ENCODE results near the gene GMDS.

The GMDS gene

GRCh38 chr6:2047855-2048254 lies 197.6 kb downstream of the GMDS start:
- in situ Hi-C loops (cut with MboI; ENCODE audit: low sequenced_read_pairs) = no loop called here

- in situ Hi-C loops (cut with MboI; ENCODE audit: low sequenced_read_pairs) = no loop called here
Observed at GRCh38 chr6:2044192-2044591, 201.2 kb downstream of the GMDS start.

- in situ Hi-C loops (cut with MboI; ENCODE audit: low sequenced_read_pairs) = no loop called here
Observed at GRCh38 chr6:2042956-2043648, 202.3 kb downstream of the GMDS start.

GRCh38 chr6:2038092-2038491 lies 207.3 kb downstream of the GMDS start:
- in situ Hi-C loops (cut with MboI; ENCODE audit: low sequenced_read_pairs) = no loop called here

GRCh38 chr6:2037237-2037926 lies 208.0 kb downstream of the GMDS start:
- in situ Hi-C loops (cut with MboI; ENCODE audit: low sequenced_read_pairs) = no loop called here

GRCh38 chr6:2036710-2037023 lies 208.7 kb downstream of the GMDS start:
- in situ Hi-C loops (cut with MboI; ENCODE audit: low sequenced_read_pairs) = no loop called here

GRCh38 chr6:2035826-2036709 lies 209.3 kb downstream of the GMDS start:
- in situ Hi-C loops (cut with MboI; ENCODE audit: low sequenced_read_pairs) = no loop called here

GRCh38 chr6:2035046-2035445 lies 210.4 kb downstream of the GMDS start:
- in situ Hi-C loops (cut with MboI; ENCODE audit: low sequenced_read_pairs) = no loop called here

- in situ Hi-C loops (cut with MboI; ENCODE audit: low sequenced_read_pairs) = no loop called here
Observed at GRCh38 chr6:2034256-2034655, 211.1 kb downstream of the GMDS start.

GRCh38 chr6:2033544-2033943 lies 211.9 kb downstream of the GMDS start:
- in situ Hi-C loops (cut with MboI; ENCODE audit: low sequenced_read_pairs) = no loop called here

GRCh38 chr6:2030682-2031244 lies 214.6 kb downstream of the GMDS start:
- in situ Hi-C loops (cut with MboI; ENCODE audit: low sequenced_read_pairs) = no loop called here

GRCh38 chr6:2029952-2030351 lies 215.5 kb downstream of the GMDS start:
- in situ Hi-C loops (cut with MboI; ENCODE audit: low sequenced_read_pairs) = no loop called here

GRCh38 chr6:2029130-2029794 lies 216.1 kb downstream of the GMDS start:
- in situ Hi-C loops (cut with MboI; ENCODE audit: low sequenced_read_pairs) = no loop called here

GRCh38 chr6:2028457-2029038 lies 216.9 kb downstream of the GMDS start:
- in situ Hi-C loops (cut with MboI; ENCODE audit: low sequenced_read_pairs) = no loop called here

- in situ Hi-C loops (cut with MboI; ENCODE audit: low sequenced_read_pairs) = no loop called here
Observed at GRCh38 chr6:2026133-2026532, 219.3 kb downstream of the GMDS start.

GRCh38 chr6:2021713-2022125 lies 223.7 kb downstream of the GMDS start:
- in situ Hi-C loops (cut with MboI; ENCODE audit: low sequenced_read_pairs) = no loop called here

GRCh38 chr6:2020909-2021308 lies 224.5 kb downstream of the GMDS start:
- in situ Hi-C loops (cut with MboI; ENCODE audit: low sequenced_read_pairs) = no loop called here

GRCh38 chr6:2019051-2019450 lies 226.4 kb downstream of the GMDS start:
- in situ Hi-C loops (cut with MboI; ENCODE audit: low sequenced_read_pairs) = no loop called here

GRCh38 chr6:2016040-2016439 lies 229.4 kb downstream of the GMDS start:
- in situ Hi-C loops (cut with MboI; ENCODE audit: low sequenced_read_pairs) = no loop called here

- in situ Hi-C loops (cut with MboI; ENCODE audit: low sequenced_read_pairs) = no loop called here
Observed at GRCh38 chr6:2008383-2008976, 236.9 kb downstream of the GMDS start.
